NCI-H2171 (cell line): ENCODE data around the gene TENT4A.

ENCODE experiments used
- DNase-seq: peaks from one replicate; lab custom pipeline; 2025; lab: John Stamatoyannopoulos, UW

Gene TENT4A

GRCh38 chr5:6700685-6701355, 12.4 kb upstream of the TENT4A start:
- DNase-seq = no peak

GRCh38 chr5:6701491-6701890, 11.7 kb upstream of the TENT4A start:
- no peak for DNase-seq

- DNase-seq = no peak
These were observed 10.6 kb upstream of the TENT4A start for GRCh38 chr5:6702633-6703032.

GRCh38 chr5:6703806-6704205, 9.4 kb upstream of the TENT4A start:
- no peak for DNase-seq

GRCh38 chr5:6704361-6704851, 8.8 kb upstream of the TENT4A start:
- no peak for DNase-seq

- no peak for DNase-seq
These were observed 8.1 kb upstream of the TENT4A start for GRCh38 chr5:6705088-6705487.

- no peak for DNase-seq
These were observed 7.3 kb upstream of the TENT4A start for GRCh38 chr5:6705959-6706358.

- DNase-seq = no peak
These were observed 5.4 kb upstream of the TENT4A start for GRCh38 chr5:6707852-6708251.

GRCh38 chr5:6708814-6709213, 4.4 kb upstream of the TENT4A start:
- DNase-seq = no peak

GRCh38 chr5:6710070-6710469, 3.2 kb upstream of the TENT4A start:
- no peak for DNase-seq

- no peak for DNase-seq
These were observed 2.5 kb upstream of the TENT4A start for GRCh38 chr5:6710551-6711318.

- DNase-seq = no peak
These were observed 1.7 kb upstream of the TENT4A start for GRCh38 chr5:6711409-6712141.

GRCh38 chr5:6712142-6712576, 1.1 kb upstream of the TENT4A start:
- DNase-seq = peak; percentile 47

- DNase-seq = peak; percentile 98
These were observed 507 bp upstream of the TENT4A start for GRCh38 chr5:6712577-6713273.

GRCh38 chr5:6714226-6715041, 1.2 kb downstream of the TENT4A start:
- peak; percentile 22 for DNase-seq

- no peak for DNase-seq
These were observed 2.0 kb downstream of the TENT4A start for GRCh38 chr5:6715271-6715670.

- DNase-seq = no peak
These were observed 2.8 kb downstream of the TENT4A start for GRCh38 chr5:6715758-6716628.

- DNase-seq = no peak
These were observed 3.5 kb downstream of the TENT4A start for GRCh38 chr5:6716629-6717149.

GRCh38 chr5:6717247-6717646, 4.0 kb downstream of the TENT4A start:
- no peak for DNase-seq

GRCh38 chr5:6717687-6718086, 4.5 kb downstream of the TENT4A start:
- no peak for DNase-seq
